HEK293 (cell line): ENCODE results near the gene CHCHD1.

Experiments
- BCL6B ChIP-seq: fragments of 450-650 bp; formaldehyde crosslinking; IDR thresholded peaks from 2 replicates; pipeline ENCODE4 v1.5.1; 2017; ENCODE audit warnings: missing biosample characterization, missing genetic modification characterization
- GLI2 ChIP-seq: fragments of 450-650 bp; formaldehyde crosslinking; IDR thresholded peaks from 2 replicates; pipeline ENCODE4; 2017; ENCODE audit warnings: missing biosample characterization, missing genetic modification characterization, low read depth, borderline replicate concordance
- HOXD13 ChIP-seq: sonication (generic); formaldehyde crosslinking; IDR thresholded peaks from 2 replicates; pipeline ENCODE4 v1.8.0; 2022; ENCODE audit warnings: missing genetic modification reagents, borderline replicate concordance
- MYNN ChIP-seq: fragments of 450-650 bp; formaldehyde crosslinking; IDR thresholded peaks from 2 replicates; pipeline ENCODE4 v1.5.1; 2016; ENCODE audit warnings: missing biosample characterization, missing genetic modification characterization, borderline replicate concordance
- MZF1 ChIP-seq: fragments of 450-650 bp; formaldehyde crosslinking; IDR thresholded peaks from 2 replicates; pipeline ENCODE4 v1.5.1; 2017; ENCODE audit warnings: missing biosample characterization, missing genetic modification characterization, borderline replicate concordance
- PRDM6 ChIP-seq: fragments of 450-650 bp; formaldehyde crosslinking; IDR thresholded peaks from 2 replicates; pipeline ENCODE4 v1.5.1; 2017; ENCODE audit warnings: missing biosample characterization, missing genetic modification characterization
- SALL2 ChIP-seq: fragments of 450-650 bp; formaldehyde crosslinking; IDR thresholded peaks from 2 replicates; pipeline ENCODE4 v1.5.0; 2017; ENCODE audit warnings: missing biosample characterization, mild to moderate bottlenecking, missing genetic modification characterization, borderline replicate concordance
- SP3 ChIP-seq: fragments of 450-650 bp; formaldehyde crosslinking; IDR thresholded peaks from 2 replicates; pipeline ENCODE4 v1.5.1; 2016; ENCODE audit warnings: missing biosample characterization, missing genetic modification characterization
- TSHZ1 ChIP-seq: fragments of 450-650 bp; formaldehyde crosslinking; IDR thresholded peaks from 2 replicates; pipeline ENCODE4 v1.5.1; 2016; ENCODE audit warnings: missing biosample characterization, missing genetic modification characterization, borderline replicate concordance
- YY2 ChIP-seq: fragments of 450-650 bp; formaldehyde crosslinking; IDR thresholded peaks from 2 replicates; pipeline ENCODE4 v1.5.1; 2016; ENCODE audit warnings: missing biosample characterization, missing genetic modification characterization
- ZBTB48 ChIP-seq: fragments of 450-650 bp; formaldehyde crosslinking; IDR thresholded peaks from 2 replicates; pipeline ENCODE4 v1.5.1; 2016; ENCODE audit warnings: missing biosample characterization, missing genetic modification characterization
- ZBTB8A ChIP-seq: fragments of 450-650 bp; formaldehyde crosslinking; IDR thresholded peaks from 2 replicates; pipeline ENCODE4 v1.5.1; 2016; ENCODE audit warnings: missing biosample characterization, missing genetic modification characterization
- ZEB2 ChIP-seq: fragments of 450-650 bp; formaldehyde crosslinking; IDR thresholded peaks from 2 replicates; pipeline ENCODE4 v1.5.1; 2016; ENCODE audit warnings: missing biosample characterization, missing genetic modification characterization
- ZFP37 ChIP-seq: fragments of 450-650 bp; formaldehyde crosslinking; IDR thresholded peaks from 2 replicates; pipeline ENCODE4 v1.5.1; 2016; ENCODE audit warnings: missing biosample characterization, missing genetic modification characterization
- ZFP41 ChIP-seq: fragments of 450-650 bp; formaldehyde crosslinking; IDR thresholded peaks from 2 replicates; pipeline ENCODE4 v1.5.1; 2016; ENCODE audit warnings: missing biosample characterization, missing genetic modification characterization, borderline replicate concordance
- ZNF132 ChIP-seq: fragments of 450-650 bp; formaldehyde crosslinking; IDR thresholded peaks from 2 replicates; pipeline ENCODE4 v1.5.1; 2017; ENCODE audit warnings: missing biosample characterization, missing genetic modification characterization, borderline replicate concordance
- ZNF174 ChIP-seq: fragments of 450-650 bp; formaldehyde crosslinking; IDR thresholded peaks from 2 replicates; pipeline ENCODE4 v1.5.0; 2017; ENCODE audit warnings: missing biosample characterization, mild to moderate bottlenecking, missing genetic modification characterization
- ZNF24 ChIP-seq: fragments of 450-650 bp; formaldehyde crosslinking; IDR thresholded peaks from 2 replicates; pipeline ENCODE4 v1.5.1; 2016; ENCODE audit warnings: missing biosample characterization, missing genetic modification characterization
- ZNF26 ChIP-seq: fragments of 450-650 bp; formaldehyde crosslinking; IDR thresholded peaks from 2 replicates; pipeline ENCODE4 v1.5.1; 2016; ENCODE audit warnings: missing biosample characterization, missing genetic modification characterization
- ZNF350 ChIP-seq: fragments of 450-650 bp; formaldehyde crosslinking; IDR thresholded peaks from 2 replicates; pipeline ENCODE4 v1.5.0; 2017; ENCODE audit warnings: missing biosample characterization, mild to moderate bottlenecking, missing genetic modification characterization
- ZNF37A ChIP-seq: fragments of 450-650 bp; IDR thresholded peaks from 2 replicates; pipeline ENCODE4 v1.5.1; 2018; ENCODE audit warnings: missing biosample characterization, missing genetic modification characterization
- ZNF555 ChIP-seq: fragments of 450-650 bp; formaldehyde crosslinking; conservative IDR thresholded peaks from 2 replicates; pipeline ENCODE4 v1.5.1; 2017; ENCODE audit warnings: missing biosample characterization, mild to moderate bottlenecking, missing genetic modification characterization, inconsistent platforms
- ZNF558 ChIP-seq: fragments of 450-650 bp; formaldehyde crosslinking; IDR thresholded peaks from 2 replicates; pipeline ENCODE4 v1.5.1; 2016; ENCODE audit warnings: missing biosample characterization, missing genetic modification characterization
- ZNF561 ChIP-seq: fragments of 450-650 bp; IDR thresholded peaks from 2 replicates; pipeline ENCODE4 v1.5.1; 2018; ENCODE audit warnings: missing biosample characterization, missing genetic modification characterization, borderline replicate concordance
- ZNF580 ChIP-seq: fragments of 450-650 bp; formaldehyde crosslinking; IDR thresholded peaks from 2 replicates; pipeline ENCODE4 v1.5.1; 2016; ENCODE audit warnings: missing biosample characterization, missing genetic modification characterization
- ZNF596 ChIP-seq: fragments of 450-650 bp; IDR thresholded peaks from 2 replicates; pipeline ENCODE4 v1.5.0; 2018; ENCODE audit warnings: missing biosample characterization, mild to moderate bottlenecking, missing genetic modification characterization, moderate library complexity
- ZNF747 ChIP-seq: fragments of 450-650 bp; formaldehyde crosslinking; IDR thresholded peaks from 2 replicates; pipeline ENCODE4 v1.5.1; 2016; ENCODE audit warnings: missing biosample characterization, missing genetic modification characterization
- ZNF776 ChIP-seq: fragments of 450-650 bp; formaldehyde crosslinking; IDR thresholded peaks from 2 replicates; pipeline ENCODE4 v1.5.0; 2017; ENCODE audit warnings: missing biosample characterization, missing genetic modification characterization, borderline replicate concordance
- ZNF791 ChIP-seq: fragments of 450-650 bp; formaldehyde crosslinking; IDR thresholded peaks from 2 replicates; pipeline ENCODE4 v1.5.1; 2016; ENCODE audit warnings: missing biosample characterization, missing genetic modification characterization
- ZNF830 ChIP-seq: fragments of 450-650 bp; IDR thresholded peaks from 2 replicates; pipeline ENCODE4 v1.5.0; 2018; ENCODE audit warnings: missing biosample characterization, missing genetic modification characterization, low read depth, mild to moderate bottlenecking, moderate library complexity
- ZSCAN16 ChIP-seq: fragments of 450-650 bp; formaldehyde crosslinking; IDR thresholded peaks from 2 replicates; pipeline ENCODE4 v1.5.1; 2016; ENCODE audit warnings: missing biosample characterization, missing genetic modification characterization
- ZXDB ChIP-seq: fragments of 450-650 bp; formaldehyde crosslinking; IDR thresholded peaks from 2 replicates; pipeline ENCODE4 v1.5.1; 2016; ENCODE audit warnings: missing biosample characterization, missing genetic modification characterization

Gene CHCHD1

GRCh38 chr10:73772281-73773151 lies 9.3 kb upstream of the CHCHD1 start (continued):
- TF ChIP-seq TSHZ1 (0 out of 2 replicates have a peak, but pooled peaks have one; percentile 13), ZNF830 (tag by site-specific recombination) (no peak), ZSCAN16 (peak; percentile 26; the same call in 1 of the 2 replicates), ZNF24 (tag by site-specific recombination) (0 out of 2 replicates have a peak, but pooled peaks have one; percentile 17), ZNF555 (tag by site-specific recombination) (no peak), ZBTB48 (tag by site-specific recombination) (peak; percentile 68), SP3 (tag by site-specific recombination) (peak; percentile 95), ZNF596 (no peak), ZNF558 (tag by site-specific recombination) (no peak), ZNF776 (tag by site-specific recombination) (no peak), ZBTB8A (tag by site-specific recombination) (peak; percentile 75), ZNF26 (no peak), ZEB2 (tag by site-specific recombination) (peak; percentile 95), ZNF561 (tag by site-specific recombination) (peak; percentile 38; the same call in 1 of the 2 replicates), ZFP41 (no peak), BCL6B (no peak), SALL2 (tag by site-specific recombination) (no peak), ZNF174 (tag by site-specific recombination) (no peak), ZXDB (tag by site-specific recombination) (peak; percentile 87), ZNF791 (tag by site-specific recombination) (no peak), ZNF747 (tag by site-specific recombination) (no peak), MZF1 (tag by site-specific recombination) (0 out of 2 replicates have a peak, but pooled peaks have one; percentile 28), GLI2 (tag by site-specific recombination) (no peak), ZNF580 (tag by site-specific recombination) (no peak; the same call in 1 of the 2 replicates), ZNF350 (tag by site-specific recombination) (no peak), PRDM6 (no peak), ZNF37A (tag by site-specific recombination) (no peak), YY2 (peak; percentile 69), ZNF132 (tag by site-specific recombination) (no peak), MYNN (tag by site-specific recombination) (peak; percentile 56; the same call in 1 of the 2 replicates), HOXD13 (CRISPR knock-in tag) (no peak), ZFP37 (peak; percentile 72; the same call in 1 of the 2 replicates)
